ENCODE results near the gene RNF166. TPM values are rescaled to one million over a fixed set of nuclear protein-coding genes. Genes with fewer than 3 reads are reported as not detected.

The RNF166 gene
- total RNA-seq, 1 experiment from 2014 or later = 19.8 TPM

DNA sequence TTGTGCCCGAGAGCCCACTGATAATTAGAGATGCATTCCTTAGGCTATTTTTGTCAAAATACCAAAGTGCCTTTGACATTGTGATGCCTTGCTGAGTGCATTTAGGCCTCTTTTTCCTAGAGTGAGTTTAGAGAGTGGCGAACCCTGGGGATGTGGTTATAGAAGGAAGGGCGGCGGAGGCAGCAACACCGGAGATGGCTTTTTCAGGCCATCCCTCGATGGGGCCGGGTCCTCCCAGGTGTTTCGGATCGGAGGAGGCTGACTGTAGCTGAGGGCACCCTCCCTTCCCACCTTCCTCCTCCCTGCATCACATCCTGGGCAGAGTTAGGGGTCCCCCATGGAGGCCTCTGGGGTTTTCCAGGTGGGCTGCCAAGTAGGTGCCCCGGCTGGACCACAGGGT is 13.3 kb downstream of the RNF166 start:
- in situ Hi-C loops (cut with HindIII; ENCODE audit: low pct_unique_long_range_greater_than_20kb, low sequenced_read_pairs) (no loop called here), intact Hi-C loops (cut with micrococcal nuclease; ENCODE audit: unreplicated experiment) (no loop called here)
- POLR2A ChIA-PET = no interaction called here
- CTCF ChIA-PET = no interaction called here
- Histone ChIP-seq H3K9me3 (ENCODE audit: control insufficient read depth, insufficient read depth, low read depth, low read length) (no peaks in the 10 kb centered on the region), H3K4me3 (ENCODE audit: low read depth in 2 of 2, low read length in 2 of 2) (no peak overlapping the region), H3K36me3 (ENCODE audit: control insufficient read depth, insufficient read depth, low read length) (no peaks in the 10 kb centered on the region), H3K4me1 (ENCODE audit: control insufficient read depth, insufficient read depth, low read length) (no peaks in the 10 kb centered on the region), H3K27ac (ENCODE audit: low read length) (no peak overlapping the region), H3K27me3 (ENCODE audit: control insufficient read depth, insufficient read depth, low read length) (no peaks in the 10 kb centered on the region)
- TF ChIP-seq SIN3A (IDR thresholded peaks at IDR 0.05; ENCODE audit: borderline replicate concordance, insufficient read depth, low read depth, low read length) = no peak
- BruUV-seq (replicated peaks) = no TSS peak
- DNase-seq (ENCODE audit: low read depth, low spot score) (no peak), ATAC-seq (no peak)

DNA sequence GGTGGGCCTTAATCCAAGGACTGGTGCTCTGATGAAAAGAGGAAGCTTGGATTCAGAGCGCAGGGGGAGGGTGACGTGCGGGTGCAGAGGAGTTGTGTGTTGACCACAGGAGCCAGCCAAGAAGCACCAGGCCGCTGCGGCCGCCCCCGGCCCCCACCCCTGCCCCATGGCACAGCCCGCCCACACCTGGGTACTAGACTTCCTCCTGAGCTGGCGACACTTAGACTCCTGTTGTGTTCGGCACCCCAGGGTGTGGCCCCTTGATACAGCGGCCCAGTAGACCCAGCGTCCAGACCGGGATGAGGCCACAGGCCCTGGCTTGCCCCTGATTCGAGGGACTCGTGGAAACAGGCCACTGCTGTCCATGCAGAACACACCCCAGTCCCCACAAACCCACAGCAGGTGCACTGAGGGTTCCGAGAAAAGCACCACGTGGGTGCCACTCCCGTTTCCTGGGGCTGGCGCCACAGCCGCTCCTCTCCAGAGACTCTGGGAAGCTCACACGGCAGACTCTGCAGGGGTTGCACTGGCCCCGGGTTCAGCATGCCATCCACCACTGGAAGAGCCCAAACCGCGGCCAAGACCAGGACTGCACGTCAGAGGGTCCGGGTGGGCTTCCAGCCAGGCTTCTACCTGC is 14.2 kb downstream of the RNF166 start:
- CTCF ChIA-PET = no interaction called here
- in situ Hi-C loops (cut with HindIII; ENCODE audit: low pct_unique_long_range_greater_than_20kb, low sequenced_read_pairs) (no loop called here), intact Hi-C loops (cut with micrococcal nuclease; ENCODE audit: unreplicated experiment) (no loop called here)
- BruUV-seq (replicated peaks) = no TSS peak
- no peaks in the 10 kb centered on the region for H3K27me3 ChIP-seq (ENCODE audit: control insufficient read depth, insufficient read depth, low read length)
- no peak overlapping the region for H3K4me3 ChIP-seq (ENCODE audit: low read depth in 2 of 2, low read length in 2 of 2)
- no peak for DNase-seq (ENCODE audit: low read depth, low spot score)
- POLR2A ChIA-PET = no interaction called here
- TF ChIP-seq, protein P1, sequence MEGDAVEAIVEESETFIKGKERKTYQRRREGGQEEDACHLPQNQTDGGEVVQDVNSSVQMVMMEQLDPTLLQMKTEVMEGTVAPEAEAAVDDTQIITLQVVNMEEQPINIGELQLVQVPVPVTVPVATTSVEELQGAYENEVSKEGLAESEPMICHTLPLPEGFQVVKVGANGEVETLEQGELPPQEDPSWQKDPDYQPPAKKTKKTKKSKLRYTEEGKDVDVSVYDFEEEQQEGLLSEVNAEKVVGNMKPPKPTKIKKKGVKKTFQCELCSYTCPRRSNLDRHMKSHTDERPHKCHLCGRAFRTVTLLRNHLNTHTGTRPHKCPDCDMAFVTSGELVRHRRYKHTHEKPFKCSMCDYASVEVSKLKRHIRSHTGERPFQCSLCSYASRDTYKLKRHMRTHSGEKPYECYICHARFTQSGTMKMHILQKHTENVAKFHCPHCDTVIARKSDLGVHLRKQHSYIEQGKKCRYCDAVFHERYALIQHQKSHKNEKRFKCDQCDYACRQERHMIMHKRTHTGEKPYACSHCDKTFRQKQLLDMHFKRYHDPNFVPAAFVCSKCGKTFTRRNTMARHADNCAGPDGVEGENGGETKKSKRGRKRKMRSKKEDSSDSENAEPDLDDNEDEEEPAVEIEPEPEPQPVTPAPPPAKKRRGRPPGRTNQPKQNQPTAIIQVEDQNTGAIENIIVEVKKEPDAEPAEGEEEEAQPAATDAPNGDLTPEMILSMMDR (IDR thresholded peaks at IDR 0.05) = no peak
- no peak for TF ChIP-seq SIN3A (IDR thresholded peaks at IDR 0.05; ENCODE audit: borderline replicate concordance, insufficient read depth, low read depth, low read length)
- no peak for TF ChIP-seq TCF7L2 (IDR thresholded peaks at IDR 0.05; ENCODE audit: low read depth, low read length)
- no peak for TF ChIP-seq POLR2AphosphoS5 (IDR thresholded peaks at IDR 0.05; ENCODE audit: low read depth, low read length)
- TF ChIP-seq, protein P2, sequence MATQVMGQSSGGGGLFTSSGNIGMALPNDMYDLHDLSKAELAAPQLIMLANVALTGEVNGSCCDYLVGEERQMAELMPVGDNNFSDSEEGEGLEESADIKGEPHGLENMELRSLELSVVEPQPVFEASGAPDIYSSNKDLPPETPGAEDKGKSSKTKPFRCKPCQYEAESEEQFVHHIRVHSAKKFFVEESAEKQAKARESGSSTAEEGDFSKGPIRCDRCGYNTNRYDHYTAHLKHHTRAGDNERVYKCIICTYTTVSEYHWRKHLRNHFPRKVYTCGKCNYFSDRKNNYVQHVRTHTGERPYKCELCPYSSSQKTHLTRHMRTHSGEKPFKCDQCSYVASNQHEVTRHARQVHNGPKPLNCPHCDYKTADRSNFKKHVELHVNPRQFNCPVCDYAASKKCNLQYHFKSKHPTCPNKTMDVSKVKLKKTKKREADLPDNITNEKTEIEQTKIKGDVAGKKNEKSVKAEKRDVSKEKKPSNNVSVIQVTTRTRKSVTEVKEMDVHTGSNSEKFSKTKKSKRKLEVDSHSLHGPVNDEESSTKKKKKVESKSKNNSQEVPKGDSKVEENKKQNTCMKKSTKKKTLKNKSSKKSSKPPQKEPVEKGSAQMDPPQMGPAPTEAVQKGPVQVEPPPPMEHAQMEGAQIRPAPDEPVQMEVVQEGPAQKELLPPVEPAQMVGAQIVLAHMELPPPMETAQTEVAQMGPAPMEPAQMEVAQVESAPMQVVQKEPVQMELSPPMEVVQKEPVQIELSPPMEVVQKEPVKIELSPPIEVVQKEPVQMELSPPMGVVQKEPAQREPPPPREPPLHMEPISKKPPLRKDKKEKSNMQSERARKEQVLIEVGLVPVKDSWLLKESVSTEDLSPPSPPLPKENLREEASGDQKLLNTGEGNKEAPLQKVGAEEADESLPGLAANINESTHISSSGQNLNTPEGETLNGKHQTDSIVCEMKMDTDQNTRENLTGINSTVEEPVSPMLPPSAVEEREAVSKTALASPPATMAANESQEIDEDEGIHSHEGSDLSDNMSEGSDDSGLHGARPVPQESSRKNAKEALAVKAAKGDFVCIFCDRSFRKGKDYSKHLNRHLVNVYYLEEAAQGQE (IDR thresholded peaks at IDR 0.05; ENCODE audit: insufficient read depth in 1 of 2, low read depth in 2 of 2, low read length in 1 of 2) = no peak
- H3K9me3 ChIP-seq (ENCODE audit: control insufficient read depth, insufficient read depth, low read depth, low read length) = no peaks in the 10 kb centered on the region
- H3K27ac ChIP-seq (ENCODE audit: low read length) = no peak overlapping the region
- no peaks in the 10 kb centered on the region for H3K36me3 ChIP-seq (ENCODE audit: control insufficient read depth, insufficient read depth, low read length)
- ATAC-seq = no peak
- no peaks in the 10 kb centered on the region; the same call in 1 of the 2 replicates for H3K4me1 ChIP-seq (ENCODE audit: control insufficient read depth, insufficient read depth, low read length)

DNA sequence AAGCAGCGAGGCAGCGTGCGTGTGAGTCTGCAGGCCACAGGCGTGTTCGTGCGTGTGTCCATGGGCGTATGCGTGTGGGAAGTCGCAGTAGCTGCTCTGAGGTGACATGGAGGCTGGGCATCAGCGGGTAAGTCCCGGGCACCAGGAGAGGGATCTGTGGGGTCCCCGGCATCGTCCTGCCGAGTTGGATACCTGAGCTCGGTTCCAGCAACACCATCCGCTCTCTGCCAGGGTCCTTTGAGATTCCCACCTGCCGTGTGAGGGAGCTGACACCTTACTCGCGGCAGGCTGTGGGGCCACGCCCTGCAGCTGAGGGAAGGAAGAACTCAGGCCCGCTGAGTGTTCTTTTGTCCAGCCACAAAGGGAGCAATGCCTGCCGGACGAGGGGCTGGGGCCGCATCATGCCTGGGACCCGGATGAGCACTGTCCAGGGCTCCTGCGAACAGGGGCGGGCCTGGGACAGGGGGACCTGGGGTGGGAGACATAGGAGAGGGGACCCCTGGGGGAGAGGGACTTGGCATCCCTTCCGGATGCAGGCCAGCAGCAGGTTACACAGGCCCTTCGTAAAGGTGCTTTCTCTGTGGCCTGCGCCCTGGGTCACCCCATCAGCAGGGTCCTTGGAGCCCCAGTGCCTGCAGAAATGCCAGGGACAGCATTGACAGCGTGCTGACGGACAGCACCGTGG is 14.9 kb downstream of the RNF166 start:
- DNase-seq (ENCODE audit: low read depth, low spot score) (no peak), ATAC-seq (no peak)
- H3K27ac ChIP-seq (ENCODE audit: low read length) = no peak overlapping the region
- ChIA-PET POLR2A (no interaction called here), CTCF (no interaction called here)
- H3K4me3 ChIP-seq (ENCODE audit: low read depth in 2 of 2, low read length in 2 of 2) = no peak overlapping the region
- TF ChIP-seq POLR2AphosphoS5 (IDR thresholded peaks at IDR 0.05; ENCODE audit: low read depth, low read length) = no peak
- no peak for TF ChIP-seq SIN3A (IDR thresholded peaks at IDR 0.05; ENCODE audit: borderline replicate concordance, insufficient read depth, low read depth, low read length)
- TF ChIP-seq, protein P2 (IDR thresholded peaks at IDR 0.05; ENCODE audit: insufficient read depth in 1 of 2, low read depth in 2 of 2, low read length in 1 of 2) = no peak
- no peak for TF ChIP-seq TCF7L2 (IDR thresholded peaks at IDR 0.05; ENCODE audit: low read depth, low read length)
- TF ChIP-seq, protein P1 (IDR thresholded peaks at IDR 0.05) = no peak
- no TSS peak for BruUV-seq (replicated peaks)
- in situ Hi-C loops (cut with HindIII; ENCODE audit: low pct_unique_long_range_greater_than_20kb, low sequenced_read_pairs) (no loop called here), intact Hi-C loops (cut with micrococcal nuclease; ENCODE audit: unreplicated experiment) (no loop called here)
- no peaks in the 10 kb centered on the region for H3K27me3 ChIP-seq (ENCODE audit: control insufficient read depth, insufficient read depth, low read length)
- no peaks in the 10 kb centered on the region for H3K9me3 ChIP-seq (ENCODE audit: control insufficient read depth, insufficient read depth, low read depth, low read length)
- no peaks in the 10 kb centered on the region for H3K36me3 ChIP-seq (ENCODE audit: control insufficient read depth, insufficient read depth, low read length)
- H3K4me1 ChIP-seq (ENCODE audit: control insufficient read depth, insufficient read depth, low read length) = no peaks in the 10 kb centered on the region; the same call in 1 of the 2 replicates
